Measurements from ENCODE around the gene MCU.
"Not testable (repeated sequence)": the region's sequence is repeated elsewhere in the genome, so short reads cannot be mapped to it uniquely, and the experiment has no call there.

MCU gene

GRCh38 chr10:72757732-72758131 lies 65.8 kb downstream of the MCU start:
- no peaks in the 10 kb centered on the region for H3K36me3 ChIP-seq (ENCODE audit: control insufficient read depth, insufficient read depth, low read length)
- H3K4me3 ChIP-seq (ENCODE audit: insufficient read depth, low read depth, low read length), result no peak overlapping the region
- peaks cover 9% of the 10 kb centered on the region for H3K4me1 ChIP-seq (ENCODE audit: control insufficient read depth, insufficient read depth, low read length)
- no peaks in the 10 kb centered on the region for H3K27me3 ChIP-seq (ENCODE audit: control insufficient read depth, insufficient read depth, low read length, poor library complexity, severe bottlenecking)
- no peak overlapping the region for H3K27ac ChIP-seq (ENCODE audit: insufficient read depth, low read depth, low read length, poor library complexity, severe bottlenecking)
- H3K9me3 ChIP-seq (ENCODE audit: control insufficient read depth, low read length), result no peaks in the 10 kb centered on the region
- WGBS, 2 experiments, result 88% methylated on average over 2 of the region's 2 CpGs

GRCh38 chr10:72758930-72759329 lies 67.0 kb downstream of the MCU start:
- H3K9me3 ChIP-seq (ENCODE audit: control insufficient read depth, low read length); H3K36me3 ChIP-seq (ENCODE audit: control insufficient read depth, insufficient read depth, low read length); H3K27me3 ChIP-seq (ENCODE audit: control insufficient read depth, insufficient read depth, low read length, poor library complexity, severe bottlenecking); H3K4me1 ChIP-seq (ENCODE audit: control insufficient read depth, insufficient read depth, low read length); H3K27ac ChIP-seq (ENCODE audit: insufficient read depth, low read depth, low read length, poor library complexity, severe bottlenecking); H3K4me3 ChIP-seq (ENCODE audit: insufficient read depth, low read depth, low read length): not testable (repeated sequence)
- WGBS, 2 experiments, result 52 to 57% methylated on average over 9 of the region's 10 CpGs

- H3K27me3 ChIP-seq (ENCODE audit: control insufficient read depth, insufficient read depth, low read length, poor library complexity, severe bottlenecking), result no peaks in the 10 kb centered on the region
- no peak overlapping the region for H3K4me3 ChIP-seq (ENCODE audit: insufficient read depth, low read depth, low read length)
- 23 to 26% methylated on average over 1 of the region's 1 CpG for WGBS, 2 experiments
- peaks cover 9% of the 10 kb centered on the region for H3K4me1 ChIP-seq (ENCODE audit: control insufficient read depth, insufficient read depth, low read length)
- no peaks in the 10 kb centered on the region for H3K36me3 ChIP-seq (ENCODE audit: control insufficient read depth, insufficient read depth, low read length)
- no peaks in the 10 kb centered on the region for H3K9me3 ChIP-seq (ENCODE audit: control insufficient read depth, low read length)
- H3K27ac ChIP-seq (ENCODE audit: insufficient read depth, low read depth, low read length, poor library complexity, severe bottlenecking), result no peak overlapping the region
These were observed 67.6 kb downstream of the MCU start for GRCh38 chr10:72759584-72759983.

GRCh38 chr10:72761498-72761897 lies 69.6 kb downstream of the MCU start:
- Histone ChIP-seq H3K4me1 (ENCODE audit: control insufficient read depth, insufficient read depth, low read length) (peaks cover 5% of the 10 kb centered on the region), H3K27ac (ENCODE audit: insufficient read depth, low read depth, low read length, poor library complexity, severe bottlenecking) (no peak overlapping the region), H3K27me3 (ENCODE audit: control insufficient read depth, insufficient read depth, low read length, poor library complexity, severe bottlenecking) (no peaks in the 10 kb centered on the region), H3K4me3 (ENCODE audit: insufficient read depth, low read depth, low read length) (no peak overlapping the region), H3K9me3 (ENCODE audit: control insufficient read depth, low read length) (no peaks in the 10 kb centered on the region), H3K36me3 (ENCODE audit: control insufficient read depth, insufficient read depth, low read length) (no peaks in the 10 kb centered on the region)
- WGBS, 2 experiments, result 97 to 100% methylated on average over 1 of the region's 1 CpG

- no peaks in the 10 kb centered on the region for H3K9me3 ChIP-seq (ENCODE audit: control insufficient read depth, low read length)
- H3K27me3 ChIP-seq (ENCODE audit: control insufficient read depth, insufficient read depth, low read length, poor library complexity, severe bottlenecking), result no peaks in the 10 kb centered on the region
- no peaks in the 10 kb centered on the region for H3K4me1 ChIP-seq (ENCODE audit: control insufficient read depth, insufficient read depth, low read length)
- no peak overlapping the region for H3K4me3 ChIP-seq (ENCODE audit: insufficient read depth, low read depth, low read length)
- H3K36me3 ChIP-seq (ENCODE audit: control insufficient read depth, insufficient read depth, low read length), result no peaks in the 10 kb centered on the region
- no peak overlapping the region for H3K27ac ChIP-seq (ENCODE audit: insufficient read depth, low read depth, low read length, poor library complexity, severe bottlenecking)
These were observed 70.1 kb downstream of the MCU start for GRCh38 chr10:72762042-72762441.

GRCh38 chr10:72763201-72763600 lies 71.3 kb downstream of the MCU start:
- WGBS, 2 experiments, result 91 to 96% methylated on average over 3 of the region's 3 CpGs
- Histone ChIP-seq H3K9me3 (ENCODE audit: control insufficient read depth, low read length) (no peaks in the 10 kb centered on the region), H3K36me3 (ENCODE audit: control insufficient read depth, insufficient read depth, low read length) (no peaks in the 10 kb centered on the region), H3K27me3 (ENCODE audit: control insufficient read depth, insufficient read depth, low read length, poor library complexity, severe bottlenecking) (no peaks in the 10 kb centered on the region), H3K27ac (ENCODE audit: insufficient read depth, low read depth, low read length, poor library complexity, severe bottlenecking) (no peak overlapping the region), H3K4me3 (ENCODE audit: insufficient read depth, low read depth, low read length) (no peak overlapping the region), H3K4me1 (ENCODE audit: control insufficient read depth, insufficient read depth, low read length) (no peaks in the 10 kb centered on the region)

- H3K27me3 ChIP-seq (ENCODE audit: control insufficient read depth, insufficient read depth, low read length, poor library complexity, severe bottlenecking), result no peaks in the 10 kb centered on the region
- no peaks in the 10 kb centered on the region for H3K9me3 ChIP-seq (ENCODE audit: control insufficient read depth, low read length)
- H3K27ac ChIP-seq (ENCODE audit: insufficient read depth, low read depth, low read length, poor library complexity, severe bottlenecking), result no peak overlapping the region
These were observed 72.2 kb downstream of the MCU start for GRCh38 chr10:72764151-72764550.

GRCh38 chr10:72765051-72765745 lies 73.3 kb downstream of the MCU start:
- Histone ChIP-seq H3K9me3 (ENCODE audit: control insufficient read depth, low read length) (no peaks in the 10 kb centered on the region), H3K27ac (ENCODE audit: insufficient read depth, low read depth, low read length, poor library complexity, severe bottlenecking) (no peak overlapping the region), H3K4me1 (ENCODE audit: control insufficient read depth, insufficient read depth, low read length) (no peaks in the 10 kb centered on the region), H3K36me3 (ENCODE audit: control insufficient read depth, insufficient read depth, low read length) (no peaks in the 10 kb centered on the region), H3K27me3 (ENCODE audit: control insufficient read depth, insufficient read depth, low read length, poor library complexity, severe bottlenecking) (no peaks in the 10 kb centered on the region), H3K4me3 (ENCODE audit: insufficient read depth, low read depth, low read length) (no peak overlapping the region)
- WGBS, 2 experiments, result 87 to 92% methylated on average over 3 of the region's 3 CpGs

More at GRCh38 chr10:72764151-72764550, 72.2 kb downstream of the MCU start:
- Histone ChIP-seq H3K4me1 (ENCODE audit: control insufficient read depth, insufficient read depth, low read length) (no peaks in the 10 kb centered on the region), H3K4me3 (ENCODE audit: insufficient read depth, low read depth, low read length) (no peak overlapping the region), H3K36me3 (ENCODE audit: control insufficient read depth, insufficient read depth, low read length) (no peaks in the 10 kb centered on the region)

- H3K9me3 ChIP-seq (ENCODE audit: control insufficient read depth, low read length); H3K4me3 ChIP-seq (ENCODE audit: insufficient read depth, low read depth, low read length); H3K36me3 ChIP-seq (ENCODE audit: control insufficient read depth, insufficient read depth, low read length); H3K27ac ChIP-seq (ENCODE audit: insufficient read depth, low read depth, low read length, poor library complexity, severe bottlenecking); H3K4me1 ChIP-seq (ENCODE audit: control insufficient read depth, insufficient read depth, low read length); H3K27me3 ChIP-seq (ENCODE audit: control insufficient read depth, insufficient read depth, low read length, poor library complexity, severe bottlenecking): not testable (repeated sequence)
These were observed 79.3 kb downstream of the MCU start for GRCh38 chr10:72771195-72771594.

- Histone ChIP-seq H3K27ac (ENCODE audit: insufficient read depth, low read depth, low read length, poor library complexity, severe bottlenecking) (no peak overlapping the region), H3K36me3 (ENCODE audit: control insufficient read depth, insufficient read depth, low read length) (no peaks in the 10 kb centered on the region), H3K4me1 (ENCODE audit: control insufficient read depth, insufficient read depth, low read length) (no peaks in the 10 kb centered on the region), H3K27me3 (ENCODE audit: control insufficient read depth, insufficient read depth, low read length, poor library complexity, severe bottlenecking) (no peaks in the 10 kb centered on the region), H3K4me3 (ENCODE audit: insufficient read depth, low read depth, low read length) (no peak overlapping the region), H3K9me3 (ENCODE audit: control insufficient read depth, low read length) (no peaks in the 10 kb centered on the region)
- WGBS, 2 experiments, result 67 to 69% methylated on average over 1 of the region's 1 CpG
These were observed 80.1 kb downstream of the MCU start for GRCh38 chr10:72772031-72772430.

- H3K27me3 ChIP-seq (ENCODE audit: control insufficient read depth, insufficient read depth, low read length, poor library complexity, severe bottlenecking), result no peaks in the 10 kb centered on the region
These were observed 87.9 kb downstream of the MCU start for GRCh38 chr10:72779874-72780273.

More at GRCh38 chr10:72779874-72780273, 87.9 kb downstream of the MCU start:
- Histone ChIP-seq H3K4me1 (ENCODE audit: control insufficient read depth, insufficient read depth, low read length) (peaks cover 14% of the 10 kb centered on the region), H3K9me3 (ENCODE audit: control insufficient read depth, low read length) (no peaks in the 10 kb centered on the region), H3K4me3 (ENCODE audit: insufficient read depth, low read depth, low read length) (no peak overlapping the region), H3K27ac (ENCODE audit: insufficient read depth, low read depth, low read length, poor library complexity, severe bottlenecking) (no peak overlapping the region), H3K36me3 (ENCODE audit: control insufficient read depth, insufficient read depth, low read length) (no peaks in the 10 kb centered on the region)
- 100% methylated on average over 2 of the region's 2 CpGs for WGBS, 2 experiments

Measured in ectodermal cell (in vitro differentiated cells).